SK-N-SH treated with all-trans-retinoic acid at 6 μM for 48 hours (cell line): Measurements from ENCODE around the gene KLF11.

ENCODE experiments used
- BACH2 ChIP-seq: fragments of 250-450 bp; sonication (Bioruptor Pico); IDR thresholded peaks from 2 replicates; pipeline ENCODE4 v1.9.0; 2021; ENCODE audit warnings: mild to moderate bottlenecking, borderline replicate concordance
- GLIS3 ChIP-seq: fragments of 250-450 bp; sonication (Bioruptor Pico); IDR thresholded peaks from 2 replicates; pipeline ENCODE4 v1.5.0; 2020; ENCODE audit warnings: mild to moderate bottlenecking, moderate library complexity
- OSR1 ChIP-seq: fragments of 250-450 bp; sonication (Bioruptor Pico); IDR thresholded peaks from 2 replicates; pipeline ENCODE4 v1.8.0; 2022; ENCODE audit warnings: moderate library complexity, mild to moderate bottlenecking, inconsistent platforms
- ZC3H10 ChIP-seq: fragments of 250-450 bp; sonication (Bioruptor Pico); IDR thresholded peaks from 2 replicates; pipeline ENCODE4 v1.5.1; 2021; ENCODE audit warnings: mild to moderate bottlenecking, moderate library complexity
- ZFP3 ChIP-seq: fragments of 250-450 bp; sonication (Bioruptor Pico); IDR thresholded peaks from 2 replicates; pipeline ENCODE4 v1.5.0; 2020; ENCODE audit warnings: mild to moderate bottlenecking, moderate library complexity
- ZNF565 ChIP-seq: fragments of 450-650 bp; formaldehyde crosslinking; conservative IDR thresholded peaks from 2 replicates; pipeline ENCODE4 v1.5.0; 2020; ENCODE audit warnings: low read depth, mild to moderate bottlenecking, moderate library complexity
- TF ChIP-seq, protein P1 (sequence below): fragments of 250-450 bp; sonication (Bioruptor Pico); IDR thresholded peaks from 2 replicates; pipeline ENCODE4 v1.8.0; 2020; ENCODE audit warnings: mild to moderate bottlenecking, moderate library complexity, borderline replicate concordance
- TF ChIP-seq, protein P2 (sequence below): fragments of 250-450 bp; sonication (Bioruptor Pico); IDR thresholded peaks from 2 replicates; pipeline ENCODE4 v1.8.0; 2021; ENCODE audit warnings: low read depth, mild to moderate bottlenecking, moderate library complexity, borderline replicate concordance
- TF ChIP-seq, protein P3 (sequence below): fragments of 250-450 bp; sonication (Bioruptor Pico); IDR thresholded peaks from 2 replicates; pipeline ENCODE4 v1.5.1; 2020; ENCODE audit warnings: low read depth, mild to moderate bottlenecking, moderate library complexity

DNA sequence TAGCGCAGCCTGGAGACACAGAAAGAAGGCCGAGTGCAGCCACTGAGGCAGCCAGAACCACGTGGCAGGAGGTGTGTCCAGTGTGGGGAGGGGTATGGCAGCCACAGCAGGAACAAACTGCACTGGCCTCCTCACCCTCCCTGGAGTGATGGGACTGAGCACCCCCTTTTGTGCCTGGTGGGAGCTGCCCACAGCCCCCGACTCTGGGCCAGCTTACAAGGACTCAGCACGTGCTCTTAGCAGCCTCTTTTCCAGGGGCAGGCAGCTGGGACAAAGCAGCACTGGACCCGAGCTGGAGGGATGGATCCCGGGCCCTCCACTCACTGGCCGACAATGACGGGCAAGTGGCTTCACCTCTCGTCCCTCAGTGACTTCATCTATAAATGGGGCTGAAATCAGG, 5.2 kb upstream of the KLF11 start:
- TF ChIP-seq ZC3H10 (CRISPR knock-in tag): no peak
- TF ChIP-seq, protein P1, sequence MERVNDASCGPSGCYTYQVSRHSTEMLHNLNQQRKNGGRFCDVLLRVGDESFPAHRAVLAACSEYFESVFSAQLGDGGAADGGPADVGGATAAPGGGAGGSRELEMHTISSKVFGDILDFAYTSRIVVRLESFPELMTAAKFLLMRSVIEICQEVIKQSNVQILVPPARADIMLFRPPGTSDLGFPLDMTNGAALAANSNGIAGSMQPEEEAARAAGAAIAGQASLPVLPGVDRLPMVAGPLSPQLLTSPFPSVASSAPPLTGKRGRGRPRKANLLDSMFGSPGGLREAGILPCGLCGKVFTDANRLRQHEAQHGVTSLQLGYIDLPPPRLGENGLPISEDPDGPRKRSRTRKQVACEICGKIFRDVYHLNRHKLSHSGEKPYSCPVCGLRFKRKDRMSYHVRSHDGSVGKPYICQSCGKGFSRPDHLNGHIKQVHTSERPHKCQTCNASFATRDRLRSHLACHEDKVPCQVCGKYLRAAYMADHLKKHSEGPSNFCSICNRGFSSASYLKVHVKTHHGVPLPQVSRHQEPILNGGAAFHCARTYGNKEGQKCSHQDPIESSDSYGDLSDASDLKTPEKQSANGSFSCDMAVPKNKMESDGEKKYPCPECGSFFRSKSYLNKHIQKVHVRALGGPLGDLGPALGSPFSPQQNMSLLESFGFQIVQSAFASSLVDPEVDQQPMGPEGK (CRISPR knock-in tag): no peak
- TF ChIP-seq ZNF565: no peak
- no peak for TF ChIP-seq GLIS3 (CRISPR knock-in tag)
- no peak for TF ChIP-seq ZFP3
- TF ChIP-seq, protein P2, sequence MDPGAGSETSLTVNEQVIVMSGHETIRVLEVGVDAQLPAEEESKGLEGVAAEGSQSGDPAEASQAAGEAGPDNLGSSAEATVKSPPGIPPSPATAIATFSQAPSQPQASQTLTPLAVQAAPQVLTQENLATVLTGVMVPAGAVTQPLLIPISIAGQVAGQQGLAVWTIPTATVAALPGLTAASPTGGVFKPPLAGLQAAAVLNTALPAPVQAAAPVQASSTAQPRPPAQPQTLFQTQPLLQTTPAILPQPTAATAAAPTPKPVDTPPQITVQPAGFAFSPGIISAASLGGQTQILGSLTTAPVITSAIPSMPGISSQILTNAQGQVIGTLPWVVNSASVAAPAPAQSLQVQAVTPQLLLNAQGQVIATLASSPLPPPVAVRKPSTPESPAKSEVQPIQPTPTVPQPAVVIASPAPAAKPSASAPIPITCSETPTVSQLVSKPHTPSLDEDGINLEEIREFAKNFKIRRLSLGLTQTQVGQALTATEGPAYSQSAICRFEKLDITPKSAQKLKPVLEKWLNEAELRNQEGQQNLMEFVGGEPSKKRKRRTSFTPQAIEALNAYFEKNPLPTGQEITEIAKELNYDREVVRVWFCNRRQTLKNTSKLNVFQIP: no peak
- TF ChIP-seq, protein P3, sequence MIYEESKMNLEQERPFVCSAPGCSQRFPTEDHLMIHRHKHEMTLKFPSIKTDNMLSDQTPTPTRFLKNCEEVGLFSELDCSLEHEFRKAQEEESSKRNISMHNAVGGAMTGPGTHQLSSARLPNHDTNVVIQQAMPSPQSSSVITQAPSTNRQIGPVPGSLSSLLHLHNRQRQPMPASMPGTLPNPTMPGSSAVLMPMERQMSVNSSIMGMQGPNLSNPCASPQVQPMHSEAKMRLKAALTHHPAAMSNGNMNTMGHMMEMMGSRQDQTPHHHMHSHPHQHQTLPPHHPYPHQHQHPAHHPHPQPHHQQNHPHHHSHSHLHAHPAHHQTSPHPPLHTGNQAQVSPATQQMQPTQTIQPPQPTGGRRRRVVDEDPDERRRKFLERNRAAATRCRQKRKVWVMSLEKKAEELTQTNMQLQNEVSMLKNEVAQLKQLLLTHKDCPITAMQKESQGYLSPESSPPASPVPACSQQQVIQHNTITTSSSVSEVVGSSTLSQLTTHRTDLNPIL (CRISPR knock-in tag): no peak
- TF ChIP-seq OSR1 (CRISPR knock-in tag): no peak
- TF ChIP-seq BACH2 (CRISPR knock-in tag): no peak
